ENCODE results near the gene IRX4. TPM values are rescaled to one million over a fixed set of nuclear protein-coding genes. Genes with fewer than 3 reads are reported as not detected.

Gene IRX4
- total and polyA plus RNA-seq, 9 of the 15 experiments (the other 6 are each of a cell fraction or from before 2014, with no cell fraction given), result not detected

GRCh38 chr5:1897386-1897785 is 14.7 kb upstream of the IRX4 start:
- H3K27me3 ChIP-seq (ENCODE audit: control insufficient read depth in 2 of 2, insufficient read depth in 2 of 2, low read length in 2 of 2), result peaks cover 50 to 81% of the 10 kb centered on the region in 2 experiments
- peaks cover 13% of the 10 kb centered on the region; the same call in 1 of the 2 replicates for H4K20me1 ChIP-seq (replicated peaks; ENCODE audit: control insufficient read depth, insufficient read depth, low read length)
- BruUV-seq (replicated peaks), result no TSS peak
- intact Hi-C loops (cut with micrococcal nuclease), result no loop called here
- no peak overlapping the region for H3K4me3 ChIP-seq
- H3K4me2 ChIP-seq (ENCODE audit: insufficient read depth, low read length), result no peak overlapping the region
- no peak overlapping the region for H3K9ac ChIP-seq (ENCODE audit: insufficient read depth in 1 of 2, low read depth in 2 of 2, low read length in 2 of 2)
- FAIRE-seq, result no peak
- no peaks in the 10 kb centered on the region for H3K9me1 ChIP-seq (ENCODE audit: control insufficient read depth, insufficient read depth, low read length)
- H3K9me3 ChIP-seq (replicated peaks; ENCODE audit: control insufficient read depth, insufficient read depth, low read depth, low read length), result no peaks in the 10 kb centered on the region; the same call in 1 of the 2 replicates
- ChIA-PET POLR2A (no interaction called here), CTCF (ENCODE audit: low intra/inter-chr PET ratio) (no interaction called here)
- no peaks in the 10 kb centered on the region for H3K4me1 ChIP-seq (replicated peaks in 1 of 2; ENCODE audit: control insufficient read depth in 2 of 2, insufficient read depth in 2 of 2, low read length in 2 of 2)
- H3K27ac ChIP-seq (ENCODE audit: extremely low read depth, low read depth, low read length), result no peak overlapping the region
- WGBS (ENCODE audit: insufficient coverage, low coverage, missing lambda C conversion rate), result 0% methylated on average over 11 of the region's 11 CpGs
- in situ Hi-C loops (cut with MboI), result no loop called here
- no peak overlapping the region for H2AFZ ChIP-seq (ENCODE audit: low read depth, low read length)
- no peaks in the 10 kb centered on the region for H3K36me3 ChIP-seq (ENCODE audit: control insufficient read depth, insufficient read depth, low read length)
- ATAC-seq, result no peak
- no peaks in the 10 kb centered on the region for H3K79me2 ChIP-seq (ENCODE audit: control insufficient read depth, insufficient read depth, low read length)
- DNase-seq (ENCODE audit: extremely low read depth in 1 of 4, low spot score in 3 of 4), result no peak
- TF ChIP-seq DEAF1 (CRISPR knock-in tag; IDR thresholded peaks at IDR 0.05) (no peak), GATA2 (CRISPR knock-in tag; IDR thresholded peaks at IDR 0.05) (no peak), SAP30 (IDR thresholded peaks at IDR 0.05; ENCODE audit: borderline replicate concordance, insufficient read depth, low read depth, low read length, poor library complexity, severe bottlenecking) (no peak), RERE (CRISPR knock-in tag; IDR thresholded peaks at IDR 0.05; ENCODE audit: borderline replicate concordance) (no peak), NUFIP1 (IDR thresholded peaks at IDR 0.05; ENCODE audit: partially characterized antibody) (no peak), HMBOX1 (IDR thresholded peaks at IDR 0.05) (no peak), CREBBP (IDR thresholded peaks at IDR 0.05; ENCODE audit: low read depth, low read length) (no peak), HDAC6 (IDR thresholded peaks at IDR 0.05; ENCODE audit: low read depth, low read length) (no peak), ATF2 (CRISPR knock-in tag; IDR thresholded peaks at IDR 0.05) (no peak)

All from K562 (cell line).